GM12892 (cell line): Measurements from ENCODE around the gene ADCY9.

Experiments used
- POLR2A ChIP-seq: IDR thresholded peaks from 2 replicates; pipeline ENCODE4 v1.6.1; 2011; ENCODE audit warnings: low read depth, low read length, control low read depth
- POLR2AphosphoS5 ChIP-seq: IDR thresholded peaks from 2 replicates; pipeline ENCODE4 v1.6.1; 2011; ENCODE audit warnings: low read depth, low read length, control low read depth
- TAF1 ChIP-seq: IDR thresholded peaks from 2 replicates; pipeline ENCODE4 v1.6.1; 2011; ENCODE audit warnings: low read depth, mild to moderate bottlenecking, control low read depth, low read length, borderline replicate concordance

DNA sequence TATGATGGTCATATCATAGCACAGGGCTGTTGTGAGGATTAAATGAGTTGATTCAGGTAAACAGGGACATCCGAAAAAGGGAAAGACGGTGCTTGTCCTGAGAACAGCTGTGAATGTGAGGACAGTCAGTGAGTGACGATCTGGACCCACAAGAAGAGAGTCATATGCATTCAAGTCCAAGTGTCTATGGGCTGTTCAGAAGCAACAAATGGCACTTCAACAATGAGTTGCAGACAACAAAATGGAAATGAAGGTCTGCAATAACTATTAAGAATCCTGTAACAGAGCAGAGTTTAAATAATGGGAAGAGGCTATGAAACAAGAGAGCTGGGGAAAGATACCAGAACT is 100.3 kb downstream of the ADCY9 start:
- TF ChIP-seq POLR2A (no peak), TAF1 (no peak), POLR2AphosphoS5 (no peak)
